Esophagus muscularis mucosa (tissue), 3 donors: ENCODE data around the gene CACNA2D3.

ENCODE experiments used
- POLR2A ChIP-seq: fragments of 450-650 bp; IDR thresholded peaks from one replicate; pipeline ENCODE4 v1.6.1; 2017; ENCODE audit warnings: antibody characterized with exemption, moderate library complexity, mild to moderate bottlenecking, low read depth
- TF ChIP-seq, protein P1 (sequence below), 3 experiments: fragments of 200-600 bp in 2 of 3; fragments of 450-650 bp in 1 of 3; sonication (generic) in 2 of 3; IDR thresholded peaks; one replicate each; pipeline ENCODE4 v1.5.1; 2017 to 2019; ENCODE audit warnings: antibody characterized with exemption in 3 of 3, mild to moderate bottlenecking in 2 of 3, moderate library complexity in 1 of 3

DNA sequence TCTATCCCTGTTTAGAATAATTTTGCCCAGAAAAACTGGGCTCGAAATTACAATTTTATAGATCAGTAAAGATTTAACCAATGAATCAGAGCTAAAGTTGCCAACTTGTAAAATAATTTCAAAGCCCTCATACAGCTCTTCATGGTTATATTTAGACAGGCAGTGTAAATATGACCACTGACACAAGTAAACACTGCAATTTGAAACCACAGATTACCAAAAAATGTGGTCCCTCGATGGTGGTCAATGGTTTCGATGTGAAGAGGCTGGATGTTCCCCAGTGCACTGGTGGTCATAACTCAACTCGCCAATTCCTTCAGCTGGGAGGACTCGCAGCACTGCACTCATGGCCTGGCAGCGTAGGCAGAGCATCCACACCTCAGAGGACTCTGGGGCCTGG lies 776.9 kb downstream of the CACNA2D3 start:
- TF ChIP-seq, protein P1, sequence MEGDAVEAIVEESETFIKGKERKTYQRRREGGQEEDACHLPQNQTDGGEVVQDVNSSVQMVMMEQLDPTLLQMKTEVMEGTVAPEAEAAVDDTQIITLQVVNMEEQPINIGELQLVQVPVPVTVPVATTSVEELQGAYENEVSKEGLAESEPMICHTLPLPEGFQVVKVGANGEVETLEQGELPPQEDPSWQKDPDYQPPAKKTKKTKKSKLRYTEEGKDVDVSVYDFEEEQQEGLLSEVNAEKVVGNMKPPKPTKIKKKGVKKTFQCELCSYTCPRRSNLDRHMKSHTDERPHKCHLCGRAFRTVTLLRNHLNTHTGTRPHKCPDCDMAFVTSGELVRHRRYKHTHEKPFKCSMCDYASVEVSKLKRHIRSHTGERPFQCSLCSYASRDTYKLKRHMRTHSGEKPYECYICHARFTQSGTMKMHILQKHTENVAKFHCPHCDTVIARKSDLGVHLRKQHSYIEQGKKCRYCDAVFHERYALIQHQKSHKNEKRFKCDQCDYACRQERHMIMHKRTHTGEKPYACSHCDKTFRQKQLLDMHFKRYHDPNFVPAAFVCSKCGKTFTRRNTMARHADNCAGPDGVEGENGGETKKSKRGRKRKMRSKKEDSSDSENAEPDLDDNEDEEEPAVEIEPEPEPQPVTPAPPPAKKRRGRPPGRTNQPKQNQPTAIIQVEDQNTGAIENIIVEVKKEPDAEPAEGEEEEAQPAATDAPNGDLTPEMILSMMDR (IDR thresholded peaks at IDR 0.05) = no peak
- TF ChIP-seq POLR2A = no peak
